GM18517 (cell line): ENCODE data around the gene SMLR1.
A peak's percentile ranks its signal among the peaks of the same experiment; 100 is the strongest.

ENCODE experiments used
- ATAC-seq: cut with Tn5 transposase; IDR thresholded peaks from one replicate; pipeline ENCODE4 v1.9.1; 2021; ENCODE audit warnings: mild to moderate bottlenecking, moderate library complexity; ENCODE audit not compliant: unreplicated experiment

Gene SMLR1

DNA sequence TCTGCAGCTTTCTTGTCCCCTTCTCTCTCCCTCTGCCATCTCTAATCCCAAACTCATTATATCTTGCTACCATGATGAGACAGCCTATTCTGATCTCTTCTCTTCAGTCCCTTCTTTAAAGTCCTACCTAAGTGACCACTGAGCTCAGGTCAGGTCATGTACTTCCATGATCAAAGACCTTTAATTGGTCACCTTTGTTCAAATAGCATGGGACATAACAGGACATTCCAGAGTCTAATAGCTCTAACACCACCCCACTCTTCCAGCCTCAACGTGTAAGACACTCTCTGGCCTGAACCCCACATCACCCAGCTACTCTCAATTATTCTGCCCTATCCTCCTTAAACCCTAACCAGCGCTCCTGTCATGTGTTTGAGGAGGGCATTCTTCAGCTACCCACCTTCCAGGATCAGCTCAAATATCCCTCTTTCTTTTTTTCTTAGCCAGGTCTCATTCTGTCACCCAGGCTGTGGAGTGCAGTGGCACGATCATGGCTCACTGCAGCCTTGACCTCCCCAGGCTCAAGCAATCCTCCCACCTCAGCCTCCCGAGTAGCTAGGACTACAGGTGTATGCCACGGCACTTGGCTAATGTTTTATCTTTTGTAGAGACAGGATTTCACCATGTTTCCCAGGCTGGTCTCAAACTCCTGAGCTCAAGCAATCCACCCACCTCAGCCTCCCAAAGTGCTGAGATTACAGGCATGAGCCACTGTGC is 2.1 kb upstream of the SMLR1 start:
- peak; percentile 13 for ATAC-seq

DNA sequence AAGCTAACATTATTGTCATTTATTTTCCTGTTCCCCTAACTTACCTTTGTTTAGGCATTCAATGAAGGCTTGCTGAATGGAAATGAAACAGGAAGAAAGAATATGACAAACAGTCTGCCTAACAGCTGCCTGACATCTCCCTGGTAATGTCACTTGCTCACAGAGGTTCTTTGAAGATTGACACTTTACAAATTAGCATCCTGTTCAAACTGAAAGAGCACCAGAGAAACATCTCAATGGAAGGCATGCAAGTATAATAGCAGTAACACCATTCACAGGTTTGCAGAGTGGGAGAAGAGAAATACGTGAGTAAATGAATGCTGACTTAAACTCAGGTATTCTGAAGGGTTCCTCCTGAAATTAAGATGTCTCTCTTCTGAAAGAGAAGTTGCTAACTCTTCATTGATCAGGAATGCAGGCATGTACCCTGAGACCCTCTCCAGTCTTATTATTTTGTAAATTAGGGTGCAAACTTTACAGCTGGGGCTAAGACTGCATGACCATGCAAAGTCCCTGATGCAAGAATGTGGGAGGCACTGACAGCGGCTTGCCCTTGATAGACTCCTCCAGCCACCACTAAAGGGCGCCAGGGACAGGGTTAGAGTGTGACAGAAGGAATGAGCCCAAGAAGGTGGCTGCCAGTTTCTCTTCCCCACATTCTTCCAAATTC is 1.3 kb upstream of the SMLR1 start:
- ATAC-seq = peak; percentile 52

DNA sequence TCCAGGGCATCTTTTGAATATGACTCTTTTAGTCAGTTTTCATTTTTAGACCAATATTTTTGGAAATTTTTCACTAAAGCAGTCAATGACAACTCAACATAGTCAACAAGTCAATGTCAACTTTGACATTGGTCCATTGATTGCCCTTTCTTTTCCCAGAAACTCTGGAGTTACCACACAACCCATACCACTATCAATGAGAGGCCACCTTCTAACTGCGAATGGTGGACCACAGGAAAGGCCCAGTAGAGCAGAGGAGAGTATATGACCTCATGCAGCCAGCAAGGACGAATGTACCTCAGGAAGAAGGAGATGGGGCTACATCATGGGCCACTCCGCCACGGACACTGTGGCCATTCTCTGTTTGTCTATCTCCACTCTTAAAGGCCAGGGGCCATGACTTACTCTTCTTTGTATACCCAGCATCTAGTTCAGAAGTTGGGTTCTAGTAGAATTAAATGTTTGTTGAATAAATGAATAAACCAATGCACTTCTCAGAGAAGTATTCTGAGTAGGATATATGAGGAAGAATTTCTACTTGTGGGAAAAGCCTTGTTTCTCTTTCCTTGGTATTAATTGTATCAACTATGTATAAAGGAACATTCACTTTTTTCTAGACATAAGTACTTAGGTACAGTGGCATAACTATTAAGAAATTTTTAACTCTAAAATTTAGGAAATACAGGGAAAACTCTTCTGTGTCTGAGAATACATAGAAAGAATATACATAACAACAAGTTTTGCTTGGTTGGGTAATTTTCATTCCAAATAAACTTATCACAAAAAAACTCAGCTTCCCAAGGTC is 562 bp upstream of the SMLR1 start:
- ATAC-seq = no peak

DNA sequence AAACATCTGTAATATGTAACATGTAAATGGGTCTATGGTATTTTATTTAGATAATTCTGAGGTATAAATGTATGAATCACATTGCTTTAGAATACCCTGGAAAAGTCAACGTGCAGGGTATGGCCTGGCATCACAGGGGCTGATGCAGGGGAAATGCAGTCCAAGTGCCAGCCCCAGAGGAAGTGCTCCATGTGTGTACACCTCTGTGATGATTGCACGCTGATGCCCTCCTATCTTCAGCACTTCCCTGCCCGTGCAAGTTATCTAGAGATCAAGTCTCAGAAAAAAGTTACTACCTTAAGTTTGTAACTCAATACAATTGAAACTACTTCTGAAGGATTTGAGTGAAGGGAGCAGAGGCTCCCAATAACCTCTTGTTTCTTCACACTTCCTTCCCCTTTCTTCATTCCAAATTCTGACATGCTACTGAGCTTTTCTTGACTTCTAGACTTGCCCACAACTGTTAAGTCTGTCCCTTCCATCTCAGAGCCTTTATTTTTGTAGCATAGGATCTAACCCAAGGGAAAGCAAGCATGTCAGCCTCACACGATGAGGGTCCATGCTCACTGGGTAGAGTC is 2.2 kb downstream of the SMLR1 start:
- no peak for ATAC-seq

DNA sequence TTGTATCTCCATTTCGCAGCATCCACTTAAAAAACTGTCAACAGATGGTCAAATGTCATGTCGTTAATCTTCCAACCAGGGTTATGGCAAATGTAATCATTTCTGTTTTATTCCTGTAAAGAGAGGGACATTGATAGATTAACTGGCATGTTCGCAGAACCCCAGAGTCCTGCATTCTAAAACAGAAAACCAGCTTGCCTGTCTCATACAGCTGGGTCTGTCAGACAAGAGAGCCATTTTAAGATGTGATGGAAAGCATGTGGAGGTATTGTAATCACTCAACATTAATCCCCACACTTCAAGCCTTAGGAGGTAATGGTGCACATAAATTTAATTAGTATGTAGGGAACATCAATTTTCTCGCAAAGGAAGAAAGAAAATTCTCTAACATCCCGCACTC is 4.4 kb downstream of the SMLR1 start:
- ATAC-seq = no peak

DNA sequence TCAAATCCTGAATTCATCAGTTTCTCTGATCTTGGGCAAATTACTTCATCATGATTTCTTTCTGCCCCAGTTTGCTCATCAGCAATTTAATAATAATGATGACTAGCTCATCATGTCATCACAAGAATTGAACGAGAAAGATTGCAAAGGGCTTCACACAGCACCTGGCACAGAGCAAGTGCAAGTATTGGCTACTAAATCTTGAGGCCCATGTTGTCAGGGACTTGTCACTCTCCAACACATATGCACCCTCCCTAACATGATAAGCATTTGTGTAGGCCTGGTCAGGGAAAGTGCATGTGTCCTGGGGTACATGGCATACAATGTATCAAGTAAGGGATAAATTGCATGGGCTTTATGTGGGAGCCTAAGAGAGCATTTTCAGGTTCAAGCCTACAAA is 6.4 kb downstream of the SMLR1 start:
- ATAC-seq = no peak

DNA sequence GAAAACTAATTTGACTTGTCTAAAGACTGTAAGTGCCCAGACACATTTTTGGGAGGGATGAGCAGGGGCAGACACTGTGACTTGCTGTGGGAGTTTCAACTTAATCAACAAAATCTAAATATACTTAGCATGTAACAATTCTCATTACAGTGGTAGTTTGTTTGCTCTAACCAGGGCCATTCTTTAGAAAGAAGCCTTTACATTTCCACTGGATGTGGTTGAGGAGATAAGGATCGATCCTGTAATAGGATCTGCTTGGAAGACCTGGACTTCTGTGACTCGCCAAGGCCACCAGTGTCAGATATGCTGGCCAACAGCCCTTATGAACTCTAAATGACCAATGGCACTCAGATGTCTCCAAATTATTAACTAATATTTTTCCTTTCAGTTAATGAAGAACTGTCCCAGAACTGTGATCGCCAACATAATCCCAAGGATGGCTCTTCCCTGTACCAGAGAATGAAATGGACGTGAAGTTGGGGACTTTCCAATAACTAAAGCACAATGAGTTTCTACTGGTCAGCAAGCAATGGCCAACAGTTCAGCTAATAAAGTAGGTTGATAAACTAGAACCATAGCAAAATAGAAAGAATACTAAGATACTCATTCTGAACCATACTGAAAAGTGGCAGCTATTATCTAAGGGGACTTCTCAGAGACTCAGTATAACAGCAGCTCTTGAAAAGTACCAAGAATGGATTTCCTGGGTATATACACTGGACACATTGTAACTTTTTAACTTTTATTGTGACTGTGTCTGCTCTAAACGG is 7.5 kb downstream of the SMLR1 start:
- ATAC-seq = no peak

DNA sequence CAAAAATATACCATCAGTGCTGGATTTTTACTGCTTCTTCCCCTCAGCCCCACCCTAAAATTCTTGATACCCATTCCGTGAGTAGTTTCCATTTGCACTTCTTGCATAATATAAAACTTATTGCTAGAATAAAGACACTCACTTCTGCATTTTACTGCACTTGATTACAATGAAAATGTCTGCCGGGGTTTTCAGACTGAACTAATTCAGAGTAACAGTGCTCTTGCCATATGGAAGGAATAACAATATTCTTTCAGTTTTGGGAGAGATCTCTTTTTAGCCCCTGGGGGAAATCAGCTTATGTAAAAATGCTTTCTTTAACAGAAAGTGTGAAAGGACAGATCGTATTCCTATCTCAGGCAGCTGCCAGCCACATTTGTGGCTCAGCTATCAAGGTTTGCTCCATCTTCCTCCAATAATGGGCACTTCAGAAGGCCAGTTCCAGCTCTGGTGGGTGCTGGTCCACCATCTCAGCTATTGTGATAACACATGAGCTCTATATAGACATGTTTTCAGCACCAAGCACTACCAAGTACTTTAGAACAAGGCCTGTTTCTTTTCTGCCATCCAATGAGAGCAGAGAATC is 8.9 kb downstream of the SMLR1 start:
- no peak for ATAC-seq

DNA sequence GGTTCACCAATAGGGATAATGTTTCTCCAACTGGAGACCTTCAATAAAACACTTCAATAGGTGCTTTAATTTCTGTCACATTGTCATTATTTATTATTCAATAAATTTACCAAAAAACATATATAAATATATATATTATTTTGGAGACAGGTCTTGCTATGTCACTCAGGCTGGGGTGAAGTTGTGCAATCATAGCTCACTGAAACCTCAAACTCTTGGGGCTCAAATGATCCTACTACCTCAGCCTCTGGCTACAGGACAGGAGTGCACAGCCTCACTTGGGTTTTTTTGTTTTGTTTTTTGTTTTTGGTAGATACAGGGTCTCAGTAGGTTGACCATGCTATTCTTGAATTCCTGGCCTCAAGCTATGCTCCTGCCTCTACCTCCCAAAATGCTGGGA is 9.9 kb downstream of the SMLR1 start:
- ATAC-seq = no peak

DNA sequence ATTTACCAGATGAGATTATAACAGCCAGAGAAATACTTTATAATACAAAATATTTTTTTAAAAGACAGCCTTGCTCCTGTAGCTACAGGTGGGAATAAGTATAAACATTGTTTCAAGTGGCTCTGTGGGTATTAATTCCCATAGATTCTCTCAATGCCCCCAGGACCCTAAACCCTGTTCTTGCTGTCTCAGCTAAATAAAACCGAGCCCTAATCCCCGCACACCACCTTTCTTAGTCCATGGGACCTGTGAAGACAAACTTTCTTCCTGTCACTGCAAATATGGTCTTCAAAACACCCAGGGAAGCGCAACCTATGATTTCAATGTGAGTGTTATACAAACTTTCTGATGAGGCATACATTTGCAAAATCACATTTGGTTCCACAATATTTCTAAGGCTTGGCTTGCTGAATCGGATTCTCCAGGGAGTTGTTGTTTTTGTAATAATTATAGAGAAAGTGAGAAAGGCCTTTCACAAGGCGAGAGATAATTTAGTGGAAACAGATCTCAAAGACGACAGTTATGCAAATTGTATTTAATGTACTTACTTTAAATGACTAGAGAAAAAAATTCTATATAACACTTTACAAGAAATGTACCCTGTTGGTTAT is 11.1 kb downstream of the SMLR1 start:
- ATAC-seq = no peak

DNA sequence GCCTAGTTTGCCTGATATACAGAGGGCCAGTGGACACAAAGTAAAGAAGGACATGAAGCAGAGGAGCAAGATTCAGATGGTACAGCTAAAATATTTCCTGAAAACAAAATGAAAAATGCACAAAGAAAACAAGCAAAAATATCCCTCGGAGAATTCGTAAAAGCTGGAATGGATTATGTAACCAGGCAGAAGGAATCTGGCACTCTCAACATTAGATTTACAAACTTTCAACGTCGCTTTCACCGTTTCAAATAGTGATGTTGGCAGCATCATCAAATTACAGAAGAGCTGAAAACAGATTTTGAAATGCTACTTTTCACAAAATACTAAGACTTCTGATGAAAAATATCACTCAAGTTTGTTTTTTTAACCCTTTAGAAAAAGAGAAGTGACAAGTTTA is 11.7 kb downstream of the SMLR1 start:
- ATAC-seq = no peak

DNA sequence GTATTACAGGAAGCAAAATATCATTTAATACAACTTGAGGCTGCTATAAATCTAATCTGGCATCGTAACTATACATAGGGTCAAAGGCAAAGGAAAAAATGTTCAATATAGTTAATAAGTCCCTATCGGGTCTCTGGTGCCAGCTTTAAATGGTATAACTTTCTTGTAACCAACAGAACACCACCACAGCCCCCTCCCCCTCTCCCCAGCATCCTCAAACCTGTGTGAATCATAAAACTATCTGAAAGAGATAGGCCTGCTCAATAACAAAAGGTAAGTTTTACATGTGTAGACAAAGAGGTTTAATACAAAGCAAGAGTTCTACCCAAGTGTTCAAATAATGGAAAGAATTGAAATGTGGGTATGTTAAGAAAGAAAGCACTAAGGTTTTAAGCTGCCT is 12.2 kb downstream of the SMLR1 start:
- ATAC-seq = no peak

DNA sequence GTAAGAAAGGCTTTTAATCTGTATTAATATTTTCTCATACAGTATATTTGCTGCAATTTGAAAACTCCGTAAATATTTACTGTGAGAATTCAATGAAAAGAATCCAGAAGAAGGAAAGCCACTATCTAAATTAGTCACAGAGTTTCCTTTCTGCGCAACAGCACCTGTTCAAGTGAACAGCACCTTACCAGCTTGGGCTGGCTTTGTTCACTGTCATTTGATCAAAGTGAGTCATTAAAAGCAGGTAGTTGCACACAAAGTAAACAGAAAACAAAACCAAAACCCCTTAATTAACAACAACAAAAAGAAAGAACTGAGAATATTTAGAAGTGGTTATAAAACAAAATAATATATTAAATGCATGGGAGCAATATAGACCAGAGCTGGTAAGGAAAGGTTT is 12.8 kb downstream of the SMLR1 start:
- ATAC-seq = no peak

DNA sequence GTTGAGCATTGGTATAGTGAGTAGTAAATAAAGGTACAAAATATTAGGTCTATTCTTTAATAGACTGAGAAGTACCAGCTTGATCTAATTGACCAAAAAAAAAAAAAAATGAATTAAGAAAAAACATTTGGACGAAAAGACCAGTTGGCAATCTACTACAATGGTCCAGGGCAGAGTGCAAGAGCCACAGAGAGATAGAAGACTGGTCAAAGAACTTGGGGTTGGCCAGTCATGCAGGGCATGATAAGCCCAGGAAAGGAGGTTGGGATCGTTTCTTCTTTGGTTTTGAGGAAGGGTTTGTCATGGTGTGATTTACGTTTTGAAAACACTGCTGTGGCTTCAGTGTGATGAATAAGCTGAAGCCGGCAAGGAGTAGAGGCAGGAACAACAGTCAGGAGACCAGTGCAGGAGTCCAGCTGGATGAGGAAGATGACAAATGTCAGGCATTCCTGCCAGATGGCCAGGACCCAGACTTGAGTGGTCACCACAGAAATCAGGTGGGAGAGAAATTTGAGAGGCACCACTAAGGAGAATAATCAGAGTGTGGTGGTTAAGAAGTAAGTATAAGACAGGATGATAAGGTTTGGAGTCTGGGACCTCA is 14.0 kb downstream of the SMLR1 start:
- no peak for ATAC-seq

DNA sequence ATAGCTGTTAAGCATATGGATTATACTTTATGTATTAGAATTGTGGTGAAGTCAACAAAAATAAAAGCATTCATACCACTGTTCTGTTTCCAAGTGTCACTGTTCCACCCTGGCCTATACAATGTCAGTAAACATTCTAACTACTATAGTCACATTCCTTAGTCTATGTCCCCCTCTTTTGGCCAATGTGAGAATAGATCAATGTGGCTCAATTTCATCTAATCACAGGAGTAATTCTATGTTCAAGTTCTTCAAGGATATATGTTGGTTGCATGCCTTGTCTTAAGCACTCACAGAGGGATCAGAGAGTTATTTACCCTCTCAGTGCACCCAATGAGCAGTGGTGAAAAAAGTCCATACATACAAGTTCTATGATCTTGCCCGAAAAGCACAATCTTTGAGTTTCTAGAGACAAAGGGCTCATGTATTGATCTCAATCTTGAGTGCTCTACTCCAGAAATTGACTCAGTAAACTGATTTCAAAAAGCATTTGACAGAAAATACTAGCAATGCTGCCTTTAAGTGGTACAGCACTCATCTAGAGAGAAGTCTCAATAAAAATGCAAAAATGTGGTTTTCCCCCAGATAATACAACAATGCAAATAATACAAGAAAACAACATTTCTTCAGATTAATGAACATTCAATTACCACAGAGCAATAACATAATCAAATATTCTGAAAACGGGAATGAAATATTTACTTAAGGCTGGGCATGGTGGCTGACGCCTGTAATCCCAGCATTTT is 16.5 kb downstream of the SMLR1 start:
- peak; percentile 82 for ATAC-seq

DNA sequence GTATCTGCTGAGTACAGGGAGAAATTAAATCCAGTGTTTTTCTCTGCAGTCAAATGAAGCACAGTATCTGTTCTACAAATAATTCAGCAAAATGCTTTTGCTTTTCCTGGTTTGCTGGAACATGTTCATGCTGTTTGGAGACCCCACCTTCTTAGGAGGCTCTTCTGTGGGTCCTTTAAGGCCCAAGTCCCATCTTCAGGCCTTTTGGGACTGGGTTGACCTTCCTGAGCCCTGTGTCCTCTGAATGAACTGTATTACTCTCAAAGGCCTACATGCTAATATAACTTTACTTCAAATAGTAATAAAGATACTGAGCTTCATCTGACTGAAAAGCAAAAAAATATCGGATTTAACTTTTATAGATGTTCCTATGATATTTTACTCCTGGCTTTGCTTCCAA is 19.3 kb downstream of the SMLR1 start:
- ATAC-seq = no peak

DNA sequence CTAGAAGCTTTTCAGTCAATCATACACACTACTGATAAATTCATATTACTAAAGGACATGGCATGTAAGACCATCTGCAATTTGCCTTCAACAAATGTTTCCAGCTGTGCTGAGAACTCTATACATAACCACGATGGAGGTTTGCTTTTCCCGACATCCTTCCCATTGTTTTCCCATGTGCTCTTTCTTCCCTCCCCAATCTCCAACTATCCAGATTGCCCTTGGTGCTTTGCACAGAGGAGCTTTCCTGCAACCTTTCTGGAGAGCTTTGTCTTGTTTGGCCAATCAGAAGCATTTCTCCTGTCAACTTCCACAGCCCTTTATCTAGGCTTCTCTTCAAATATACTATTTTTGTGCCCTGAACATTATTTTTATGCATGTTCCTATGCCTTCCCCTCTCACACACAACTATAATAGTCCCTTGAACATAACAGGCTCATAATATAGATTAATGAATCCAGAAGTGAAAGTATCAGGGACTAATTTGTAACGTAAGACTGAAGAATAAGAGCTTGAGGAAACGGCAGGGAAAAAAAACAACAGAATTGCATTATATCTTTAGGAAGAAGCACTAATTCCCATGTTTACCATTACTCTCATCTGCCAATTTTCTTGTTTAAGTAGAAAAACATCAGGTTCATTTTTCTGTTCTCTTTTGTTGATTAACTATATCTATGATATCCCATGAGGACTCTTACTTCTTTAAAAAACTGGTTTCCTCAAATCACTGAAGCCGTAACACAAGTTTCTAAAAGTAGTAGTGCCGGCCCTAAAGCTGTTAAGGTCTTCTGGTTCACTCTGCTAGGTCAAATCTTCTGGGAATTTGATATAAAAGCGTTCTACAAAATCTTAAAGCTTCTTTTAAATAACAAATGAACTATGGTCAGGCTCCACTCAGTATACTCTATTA is 20.1 kb downstream of the SMLR1 start:
- ATAC-seq = no peak

DNA sequence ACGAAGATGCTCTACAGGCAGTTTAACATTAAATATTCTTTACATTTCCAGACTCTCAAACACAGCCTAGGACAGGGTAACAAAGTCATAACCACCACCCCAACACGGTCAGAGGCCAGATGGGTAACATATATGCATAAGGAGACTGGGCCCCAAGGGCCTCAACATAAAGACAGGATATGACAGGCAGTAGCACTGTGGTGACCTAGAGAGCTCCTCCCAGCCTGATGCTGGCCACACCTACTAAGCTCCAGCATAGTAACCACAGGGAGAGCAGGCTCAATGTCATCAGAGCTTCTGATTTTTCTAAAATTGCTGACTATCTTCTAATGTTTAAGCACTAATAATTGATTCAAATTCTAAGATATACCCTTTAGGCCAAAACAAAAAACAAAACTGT is 21.7 kb downstream of the SMLR1 start:
- no peak for ATAC-seq
